Esophagus squamous epithelium (tissue), 4 donors: ENCODE results near the gene PBX2.

Source experiments
- POLR2A ChIP-seq, 4 donors: fragments of 450-650 bp; IDR thresholded peaks; one replicate each; pipeline ENCODE4 v1.6.1; 2017; ENCODE audit warnings: antibody characterized with exemption in 4 of 4, mild to moderate bottlenecking in 4 of 4, moderate library complexity in 3 of 4
- TF ChIP-seq, protein P1 (sequence below), 6 experiments: fragments of 450-650 bp in 4 of 6; fragments of 200-600 bp in 2 of 6; sonication (generic) in 2 of 6; IDR thresholded peaks; one replicate each; pipeline ENCODE4 v1.5.1; 2016 to 2019; ENCODE audit warnings: antibody characterized with exemption in 6 of 6, mild to moderate bottlenecking in 4 of 6, moderate library complexity in 4 of 6

DNA sequence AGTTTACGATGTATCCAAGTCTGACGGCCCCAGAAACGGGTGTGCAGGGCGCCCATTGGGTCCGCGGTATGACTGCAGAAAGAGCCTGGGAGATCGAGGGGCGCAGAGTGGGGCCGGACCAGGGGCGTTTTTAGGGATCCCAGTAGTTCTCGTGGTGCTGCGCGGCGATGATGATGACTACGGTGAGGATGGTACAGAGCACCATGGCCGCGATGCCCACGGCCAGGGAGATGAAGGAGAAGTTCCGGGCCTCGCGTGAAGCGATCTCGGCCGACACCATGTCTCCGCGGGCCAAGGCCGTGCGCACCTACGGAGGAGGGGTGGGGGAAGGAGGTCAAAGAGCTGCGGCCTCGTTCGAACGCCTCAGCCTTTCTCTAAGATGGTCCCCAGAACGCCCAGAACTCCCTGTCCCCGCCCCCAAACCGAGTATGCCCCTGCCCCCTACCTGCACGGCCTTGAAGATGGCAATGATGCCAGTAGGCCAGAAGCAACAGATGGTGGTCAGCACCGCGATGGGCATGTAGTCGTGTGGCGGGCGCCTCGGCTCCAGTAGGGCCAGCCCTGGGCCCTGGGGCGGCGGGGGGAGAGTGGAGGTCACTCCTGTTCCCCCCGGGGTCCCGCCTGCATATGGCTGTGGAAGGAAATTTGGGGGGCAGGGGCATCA, 40.8 kb downstream of the PBX2 start:
- TF ChIP-seq, protein P1, sequence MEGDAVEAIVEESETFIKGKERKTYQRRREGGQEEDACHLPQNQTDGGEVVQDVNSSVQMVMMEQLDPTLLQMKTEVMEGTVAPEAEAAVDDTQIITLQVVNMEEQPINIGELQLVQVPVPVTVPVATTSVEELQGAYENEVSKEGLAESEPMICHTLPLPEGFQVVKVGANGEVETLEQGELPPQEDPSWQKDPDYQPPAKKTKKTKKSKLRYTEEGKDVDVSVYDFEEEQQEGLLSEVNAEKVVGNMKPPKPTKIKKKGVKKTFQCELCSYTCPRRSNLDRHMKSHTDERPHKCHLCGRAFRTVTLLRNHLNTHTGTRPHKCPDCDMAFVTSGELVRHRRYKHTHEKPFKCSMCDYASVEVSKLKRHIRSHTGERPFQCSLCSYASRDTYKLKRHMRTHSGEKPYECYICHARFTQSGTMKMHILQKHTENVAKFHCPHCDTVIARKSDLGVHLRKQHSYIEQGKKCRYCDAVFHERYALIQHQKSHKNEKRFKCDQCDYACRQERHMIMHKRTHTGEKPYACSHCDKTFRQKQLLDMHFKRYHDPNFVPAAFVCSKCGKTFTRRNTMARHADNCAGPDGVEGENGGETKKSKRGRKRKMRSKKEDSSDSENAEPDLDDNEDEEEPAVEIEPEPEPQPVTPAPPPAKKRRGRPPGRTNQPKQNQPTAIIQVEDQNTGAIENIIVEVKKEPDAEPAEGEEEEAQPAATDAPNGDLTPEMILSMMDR (IDR thresholded peaks at IDR 0.05): no peak
- TF ChIP-seq POLR2A (IDR thresholded peaks at IDR 0.05): no peak
